NCI-H774 (cell line): Measurements from ENCODE around the gene KLHL8.

Experiments
- DNase-seq: peaks from one replicate; lab custom pipeline; 2025; lab: John Stamatoyannopoulos, UW

The KLHL8 gene

DNA sequence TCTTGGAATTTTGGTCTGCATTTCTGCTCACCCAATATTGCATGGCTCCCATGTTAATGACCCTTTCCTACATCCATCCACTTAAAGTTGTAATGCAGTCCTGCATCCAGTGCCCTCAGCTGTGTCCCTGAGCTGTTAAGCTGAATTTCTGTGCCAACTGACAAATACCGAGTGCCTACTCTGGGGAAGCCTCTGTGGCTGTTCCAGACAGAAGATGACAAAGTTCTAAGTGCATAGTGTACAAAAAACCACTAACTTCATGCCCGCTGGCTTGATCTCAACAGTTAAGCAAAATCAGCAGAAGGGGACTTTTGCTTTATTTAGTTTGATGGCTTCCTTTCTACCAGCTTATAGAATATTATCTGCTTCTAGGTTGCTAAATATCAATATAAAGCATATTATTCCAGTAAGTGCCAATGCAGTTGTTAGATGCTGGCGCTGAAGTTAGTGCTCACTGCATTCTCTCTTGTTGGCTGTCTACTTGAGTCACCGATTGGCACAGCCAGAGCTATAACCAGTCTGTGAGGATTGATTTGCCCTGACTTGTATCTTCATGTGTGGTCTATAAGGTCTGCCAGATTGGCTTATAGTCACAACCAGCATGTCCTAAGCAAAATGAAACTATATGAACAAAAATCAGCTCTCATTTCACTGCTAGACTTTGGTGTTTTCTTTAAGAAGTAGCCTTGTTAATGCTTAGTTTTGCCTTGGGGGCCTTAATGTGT is 98.9 kb downstream of the KLHL8 start:
- no peak for DNase-seq

DNA sequence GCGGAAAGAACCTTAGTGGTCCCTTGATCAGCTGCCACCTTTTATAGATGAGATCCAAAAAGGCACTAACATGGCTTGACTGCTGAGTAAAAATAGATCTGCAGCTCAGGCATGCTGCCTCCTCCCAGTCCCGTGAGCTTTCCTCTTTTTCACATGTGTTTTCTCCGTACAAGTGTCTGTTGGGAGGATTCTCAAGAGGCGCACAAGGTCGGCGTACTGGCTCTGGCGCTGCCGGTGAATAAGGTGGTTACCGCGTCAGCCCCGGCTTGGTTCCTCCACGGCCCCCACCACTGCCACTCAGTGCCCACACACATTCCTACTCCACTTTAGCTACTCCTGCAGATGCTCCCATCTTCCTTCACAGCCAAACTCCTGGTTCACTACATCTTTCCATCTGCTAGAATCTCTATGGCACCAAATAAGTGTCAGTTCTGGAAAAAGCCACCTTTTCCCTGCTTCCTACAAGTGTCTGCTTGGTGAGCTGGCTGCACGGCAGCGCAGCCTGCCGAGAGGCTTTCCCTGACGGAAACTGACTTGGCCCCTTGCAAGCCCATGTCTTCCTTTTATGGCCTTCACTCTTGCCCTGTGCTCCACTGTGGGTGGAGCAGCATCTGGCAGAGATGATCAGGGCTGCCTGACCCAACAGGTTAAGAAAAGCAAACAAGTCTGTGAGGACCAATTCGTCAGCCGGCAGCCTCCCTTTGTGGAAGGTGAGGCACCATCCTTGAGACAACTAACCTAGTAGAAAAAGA is 99.8 kb downstream of the KLHL8 start:
- no peak for DNase-seq

DNA sequence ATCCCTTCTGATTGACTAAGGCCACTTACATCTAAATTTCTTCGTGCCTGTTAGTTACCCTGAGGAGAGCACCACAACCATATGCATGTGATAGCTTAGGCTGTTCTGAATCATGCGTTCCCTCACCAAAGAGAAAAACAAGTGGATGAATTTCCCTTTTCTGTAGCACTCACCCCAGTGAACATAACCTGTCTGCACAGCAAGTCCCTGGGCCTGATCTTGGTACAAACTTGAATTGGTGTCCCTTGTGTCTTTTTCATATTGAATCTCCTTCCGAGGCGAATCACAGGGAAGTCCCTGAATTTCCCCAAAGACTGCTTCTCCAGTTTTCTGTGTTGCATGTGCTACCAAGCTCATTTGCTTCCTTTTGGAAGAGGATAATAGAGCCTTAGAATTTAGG is 100.4 kb downstream of the KLHL8 start:
- DNase-seq = no peak

DNA sequence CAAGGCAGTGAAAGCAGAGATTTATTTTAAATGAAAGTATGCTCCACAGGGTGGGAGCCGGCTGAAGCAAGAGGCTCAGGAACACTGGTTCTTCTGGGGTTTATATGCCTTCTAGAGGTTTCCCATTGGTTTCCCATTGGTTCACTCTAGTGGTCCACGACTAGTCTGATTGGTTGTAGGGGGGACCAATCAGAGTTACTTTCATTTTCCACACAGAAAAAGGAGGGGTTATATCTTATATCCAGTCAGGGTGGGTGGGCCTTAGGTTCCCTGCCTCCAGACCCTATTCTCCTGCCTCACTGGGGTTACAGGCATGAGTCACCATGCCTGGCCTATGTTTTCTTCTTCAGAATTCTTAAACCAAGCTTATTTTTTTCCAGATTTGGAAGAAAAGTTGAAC is 101.6 kb downstream of the KLHL8 start:
- no peak for DNase-seq

GRCh38 chr4:87118421-87118820 is 102.0 kb downstream of the KLHL8 start:
- DNase-seq = no peak

DNA sequence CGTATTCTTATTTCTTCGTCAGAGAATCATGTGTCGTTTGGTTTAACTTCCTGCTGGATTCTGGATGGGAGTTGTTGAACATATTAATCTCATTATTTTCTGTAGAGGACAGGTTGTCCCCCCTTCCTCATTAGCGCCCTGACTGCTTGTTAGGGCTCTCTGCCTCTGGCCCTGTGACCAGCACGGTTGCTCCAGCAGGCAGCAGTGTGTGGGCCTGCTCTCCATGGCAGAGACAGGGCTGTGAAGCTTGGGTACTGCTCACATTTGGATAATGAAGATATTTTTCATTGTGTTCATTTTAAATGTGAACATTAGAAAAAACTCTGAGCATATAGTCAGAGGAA is 102.7 kb downstream of the KLHL8 start:
- DNase-seq = no peak

- no peak for DNase-seq
Measured at GRCh38 chr4:87117051-87117731, 103.2 kb downstream of the KLHL8 start.

DNA sequence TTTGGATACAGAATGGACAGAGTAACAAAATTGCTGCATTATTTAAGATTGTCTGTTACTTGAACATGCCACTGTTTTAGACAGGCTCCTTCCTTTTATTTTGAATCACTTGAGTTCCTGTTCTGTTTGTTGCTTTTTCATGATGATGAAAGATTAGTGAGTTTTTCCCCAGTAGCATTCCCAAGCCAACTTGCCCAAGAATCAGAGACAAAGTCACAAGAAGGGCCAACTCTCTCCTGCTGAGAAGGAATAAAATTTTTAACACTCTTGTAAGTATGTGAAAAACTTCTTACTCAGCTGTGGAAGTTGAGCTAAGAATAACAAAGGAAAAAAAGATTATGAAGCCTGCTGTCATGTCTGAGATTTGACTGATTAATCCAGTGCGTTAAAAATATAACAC is 104.2 kb downstream of the KLHL8 start:
- DNase-seq = no peak

DNA sequence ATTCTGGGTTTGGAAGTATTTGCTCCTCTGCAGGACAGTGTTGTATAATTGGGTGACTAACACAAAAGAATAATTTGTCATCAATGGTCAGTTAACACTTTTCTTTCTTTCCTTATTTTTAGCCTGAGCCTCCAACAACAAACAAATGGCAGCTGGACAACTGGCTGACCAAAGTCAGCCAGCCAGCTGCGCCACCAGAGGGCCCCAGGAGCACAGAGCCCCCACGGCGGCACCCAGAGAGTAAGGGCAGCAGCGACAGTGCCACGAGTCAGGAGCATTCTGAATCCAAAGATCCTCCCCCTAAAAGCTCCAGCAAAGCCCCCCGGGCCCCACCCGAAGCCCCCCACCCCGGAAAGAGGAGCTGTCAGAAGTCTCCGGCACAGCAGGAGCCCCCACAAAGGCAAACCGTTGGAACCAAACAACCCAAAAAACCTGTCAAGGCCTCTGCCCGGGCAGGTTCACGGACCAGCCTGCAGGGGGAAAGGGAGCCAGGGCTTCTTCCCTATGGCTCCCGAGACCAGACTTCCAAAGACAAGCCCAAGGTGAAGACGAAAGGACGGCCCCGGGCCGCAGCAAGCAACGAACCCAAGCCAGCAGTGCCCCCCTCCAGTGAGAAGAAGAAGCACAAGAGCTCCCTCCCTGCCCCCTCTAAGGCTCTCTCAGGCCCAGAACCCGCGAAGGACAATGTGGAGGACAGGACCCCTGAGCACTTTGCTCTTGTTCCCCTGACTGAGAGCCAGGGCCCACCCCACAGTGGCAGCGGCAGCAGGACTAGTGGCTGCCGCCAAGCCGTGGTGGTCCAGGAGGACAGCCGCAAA is 106.0 kb downstream of the KLHL8 start:
- no peak for DNase-seq

GRCh38 chr4:87112063-87112462 is 108.4 kb downstream of the KLHL8 start:
- DNase-seq = no peak
